ENCODE results near the gene TAS2R43. TPM values are rescaled to one million over a fixed set of nuclear protein-coding genes. Genes with fewer than 3 reads are reported as not detected.
"Not testable (repeated sequence)": the region's sequence is repeated elsewhere in the genome, so short reads cannot be mapped to it uniquely, and the experiment has no call there.

TAS2R43 gene
- total RNA-seq, 1 experiment from 2014 or later, result not detected

- no peaks in the 10 kb centered on the region for H3K9me3 ChIP-seq
- H3K27me3 Mint-ChIP-seq (ENCODE audit: insufficient read depth, unreplicated experiment), result no peaks in the 10 kb centered on the region
- no peaks in the 10 kb centered on the region for H3K4me1 Mint-ChIP-seq (ENCODE audit: low read depth, unreplicated experiment)
- H3K36me3 ChIP-seq (ENCODE audit: control insufficient read depth, insufficient read depth, low read length), result no peaks in the 10 kb centered on the region
- TF ChIP-seq CTCF (IDR thresholded peaks at IDR 0.05; ENCODE audit: insufficient read depth in 1 of 2, low read depth in 1 of 2, low read length in 1 of 2, severe bottlenecking in 1 of 2, unreplicated experiment in 1 of 2), result no peak
- H3K36me3 Mint-ChIP-seq (ENCODE audit: insufficient read depth, unreplicated experiment), result peaks cover 6% of the 10 kb centered on the region
- intact Hi-C loops (cut with micrococcal nuclease; ENCODE audit: unreplicated experiment), result no loop called here
- CTCF ChIA-PET, result no interaction called here
- no peak for DNase-seq
- BruUV-seq (replicated peaks), result no TSS peak
- H3K4me1 ChIP-seq, result no peaks in the 10 kb centered on the region
- H3K27ac Mint-ChIP-seq (ENCODE audit: unreplicated experiment), result no peak overlapping the region
- H3K4me3 ChIP-seq (ENCODE audit: low read depth, low read length), result no peak overlapping the region
- POLR2A ChIA-PET, result no interaction called here
- no peaks in the 10 kb centered on the region for H3K27me3 ChIP-seq (replicated peaks; ENCODE audit: control insufficient read depth, insufficient read depth, low read length)
- H3K4me3 Mint-ChIP-seq (ENCODE audit: unreplicated experiment), result no peak overlapping the region
- H3K9me3 Mint-ChIP-seq (ENCODE audit: unreplicated experiment), result no peaks in the 10 kb centered on the region
Observed at GRCh38 chr12:11059784-11060183, 32.3 kb downstream of the TAS2R43 start.

GRCh38 chr12:11059041-11059440, 33.1 kb downstream of the TAS2R43 start:
- no peak for DNase-seq
- intact Hi-C loops (cut with micrococcal nuclease; ENCODE audit: unreplicated experiment), result no loop called here
- no peaks in the 10 kb centered on the region for H3K9me3 Mint-ChIP-seq (ENCODE audit: unreplicated experiment)
- no peaks in the 10 kb centered on the region for H3K4me1 Mint-ChIP-seq (ENCODE audit: low read depth, unreplicated experiment)
- Histone ChIP-seq H3K36me3 (ENCODE audit: control insufficient read depth, insufficient read depth, low read length) (no peaks in the 10 kb centered on the region), H3K4me1 (no peaks in the 10 kb centered on the region), H3K27me3 (replicated peaks; ENCODE audit: control insufficient read depth, insufficient read depth, low read length) (no peaks in the 10 kb centered on the region), H3K9me3 (no peaks in the 10 kb centered on the region), H3K4me3 (ENCODE audit: low read depth, low read length) (no peak overlapping the region)
- H3K36me3 Mint-ChIP-seq (ENCODE audit: insufficient read depth, unreplicated experiment), result peaks cover 6% of the 10 kb centered on the region
- TF ChIP-seq CTCF (IDR thresholded peaks at IDR 0.05; ENCODE audit: insufficient read depth in 1 of 2, low read depth in 1 of 2, low read length in 1 of 2, severe bottlenecking in 1 of 2, unreplicated experiment in 1 of 2), result no peak
- no peaks in the 10 kb centered on the region for H3K27me3 Mint-ChIP-seq (ENCODE audit: insufficient read depth, unreplicated experiment)
- no TSS peak for BruUV-seq (replicated peaks)
- CTCF ChIA-PET, result no interaction called here
- H3K4me3 Mint-ChIP-seq (ENCODE audit: unreplicated experiment), result no peak overlapping the region
- POLR2A ChIA-PET, result no interaction called here
- H3K27ac Mint-ChIP-seq (ENCODE audit: unreplicated experiment), result no peak overlapping the region

- no peaks in the 10 kb centered on the region for H3K4me1 Mint-ChIP-seq (ENCODE audit: low read depth, unreplicated experiment)
- Histone ChIP-seq H3K4me3 (ENCODE audit: low read depth, low read length) (no peak overlapping the region), H3K36me3 (ENCODE audit: control insufficient read depth, insufficient read depth, low read length) (no peaks in the 10 kb centered on the region; the same call in 1 of the 2 replicates), H3K9me3 (peaks cover 2% of the 10 kb centered on the region; the same call in 1 of the 2 replicates), H3K27me3 (replicated peaks; ENCODE audit: control insufficient read depth, insufficient read depth, low read length) (no peaks in the 10 kb centered on the region), H3K4me1 (no peaks in the 10 kb centered on the region)
- no peak for TF ChIP-seq CTCF (IDR thresholded peaks at IDR 0.05; ENCODE audit: insufficient read depth in 1 of 2, low read depth in 1 of 2, low read length in 1 of 2, severe bottlenecking in 1 of 2, unreplicated experiment in 1 of 2)
- ChIA-PET CTCF (no interaction called here), POLR2A (no interaction called here)
- intact Hi-C loops (cut with micrococcal nuclease; ENCODE audit: unreplicated experiment), result no loop called here
- H3K36me3 Mint-ChIP-seq (ENCODE audit: insufficient read depth, unreplicated experiment), result peaks cover 14% of the 10 kb centered on the region
- peaks cover 29% of the 10 kb centered on the region for H3K9me3 Mint-ChIP-seq (ENCODE audit: unreplicated experiment)
- BruUV-seq (replicated peaks), result no TSS peak
- no peak overlapping the region for H3K27ac Mint-ChIP-seq (ENCODE audit: unreplicated experiment)
- no peak for DNase-seq
- no peak overlapping the region for H3K4me3 Mint-ChIP-seq (ENCODE audit: unreplicated experiment)
- H3K27me3 Mint-ChIP-seq (ENCODE audit: insufficient read depth, unreplicated experiment), result no peaks in the 10 kb centered on the region
Observed at GRCh38 chr12:11055306-11055705, 36.8 kb downstream of the TAS2R43 start.

GRCh38 chr12:11049806-11050531, 42.1 kb downstream of the TAS2R43 start:
- H3K27ac Mint-ChIP-seq (ENCODE audit: unreplicated experiment); BruUV-seq (replicated peaks); CTCF ChIA-PET; H3K4me1 Mint-ChIP-seq (ENCODE audit: low read depth, unreplicated experiment); H3K4me1 ChIP-seq; H3K36me3 ChIP-seq (ENCODE audit: control insufficient read depth, insufficient read depth, low read length); H3K27me3 ChIP-seq (replicated peaks; ENCODE audit: control insufficient read depth, insufficient read depth, low read length); DNase-seq; intact Hi-C loops (cut with micrococcal nuclease; ENCODE audit: unreplicated experiment); H3K27me3 Mint-ChIP-seq (ENCODE audit: insufficient read depth, unreplicated experiment); POLR2A ChIA-PET; H3K4me3 ChIP-seq (ENCODE audit: low read depth, low read length); H3K4me3 Mint-ChIP-seq (ENCODE audit: unreplicated experiment): not testable (repeated sequence)
- Mint-ChIP-seq H3K9me3 (ENCODE audit: unreplicated experiment) (peaks cover 35% of the 10 kb centered on the region), H3K36me3 (ENCODE audit: insufficient read depth, unreplicated experiment) (peaks cover 23% of the 10 kb centered on the region)
- peaks cover 10% of the 10 kb centered on the region for H3K9me3 ChIP-seq

GRCh38 chr12:11041366-11041765, 50.7 kb downstream of the TAS2R43 start:
- H3K4me3 Mint-ChIP-seq (ENCODE audit: unreplicated experiment); POLR2A ChIA-PET; H3K4me3 ChIP-seq (ENCODE audit: low read depth, low read length); H3K27ac Mint-ChIP-seq (ENCODE audit: unreplicated experiment); CTCF ChIA-PET; H3K4me1 ChIP-seq; H3K36me3 ChIP-seq (ENCODE audit: control insufficient read depth, insufficient read depth, low read length); H3K27me3 ChIP-seq (replicated peaks; ENCODE audit: control insufficient read depth, insufficient read depth, low read length); H3K27me3 Mint-ChIP-seq (ENCODE audit: insufficient read depth, unreplicated experiment); H3K4me1 Mint-ChIP-seq (ENCODE audit: low read depth, unreplicated experiment); intact Hi-C loops (cut with micrococcal nuclease; ENCODE audit: unreplicated experiment); DNase-seq; BruUV-seq (replicated peaks); H3K9me3 Mint-ChIP-seq (ENCODE audit: unreplicated experiment); H3K9me3 ChIP-seq: not testable (repeated sequence)
- peaks cover 28% of the 10 kb centered on the region for H3K36me3 Mint-ChIP-seq (ENCODE audit: insufficient read depth, unreplicated experiment)
